ENCODE data around the gene PLXNA4.

- TF ChIP-seq, protein P1, sequence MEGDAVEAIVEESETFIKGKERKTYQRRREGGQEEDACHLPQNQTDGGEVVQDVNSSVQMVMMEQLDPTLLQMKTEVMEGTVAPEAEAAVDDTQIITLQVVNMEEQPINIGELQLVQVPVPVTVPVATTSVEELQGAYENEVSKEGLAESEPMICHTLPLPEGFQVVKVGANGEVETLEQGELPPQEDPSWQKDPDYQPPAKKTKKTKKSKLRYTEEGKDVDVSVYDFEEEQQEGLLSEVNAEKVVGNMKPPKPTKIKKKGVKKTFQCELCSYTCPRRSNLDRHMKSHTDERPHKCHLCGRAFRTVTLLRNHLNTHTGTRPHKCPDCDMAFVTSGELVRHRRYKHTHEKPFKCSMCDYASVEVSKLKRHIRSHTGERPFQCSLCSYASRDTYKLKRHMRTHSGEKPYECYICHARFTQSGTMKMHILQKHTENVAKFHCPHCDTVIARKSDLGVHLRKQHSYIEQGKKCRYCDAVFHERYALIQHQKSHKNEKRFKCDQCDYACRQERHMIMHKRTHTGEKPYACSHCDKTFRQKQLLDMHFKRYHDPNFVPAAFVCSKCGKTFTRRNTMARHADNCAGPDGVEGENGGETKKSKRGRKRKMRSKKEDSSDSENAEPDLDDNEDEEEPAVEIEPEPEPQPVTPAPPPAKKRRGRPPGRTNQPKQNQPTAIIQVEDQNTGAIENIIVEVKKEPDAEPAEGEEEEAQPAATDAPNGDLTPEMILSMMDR (IDR thresholded peaks at IDR 0.05; ENCODE audit: poor library complexity), result no peak
- TF ChIP-seq EZH2 (IDR thresholded peaks at IDR 0.05; ENCODE audit: borderline replicate concordance) (no peak), EZH2phosphoT487 (IDR thresholded peaks at IDR 0.05; ENCODE audit: low read depth, severe bottlenecking, unreplicated experiment) (no peak)
These were observed 87.5 kb downstream of the PLXNA4 start for GRCh38 chr7:132488634-132489302.

Data from hepatocyte (in vitro differentiated cells).